MM.1S (cell line): ENCODE measurements around the gene HSPB1.

Source experiments
- DNase-seq: peaks from one replicate; pipeline ENCODE4 v3.0.0-alpha.2; 2015
- H2AFZ ChIP-seq: fragments of 300-600 bp; sonication (generic); 2 replicates; pipeline ENCODE4 v1.6.0; 2016; ENCODE audit warnings: antibody characterized with exemption, low read length
- H3F3A ChIP-seq: fragments of 300-600 bp; sonication (generic); 2 replicates; pipeline ENCODE4 v1.6.1; 2016; ENCODE audit warnings: mild to moderate bottlenecking, antibody characterized with exemption, low read length, moderate library complexity, mixed read lengths; ENCODE audit not compliant: insufficient read depth
- H3K27ac ChIP-seq: fragments of 300-600 bp; sonication (generic); 2 replicates; pipeline ENCODE4 v1.5.1; 2016; ENCODE audit warnings: mild to moderate bottlenecking, low read length
- H3K27me3 ChIP-seq: fragments of 300-600 bp; sonication (generic); replicated peaks from 2 replicates; pipeline ENCODE4 v1.6.0; 2016; ENCODE audit warnings: low read length; ENCODE audit not compliant: insufficient read depth
- H3K36me3 ChIP-seq: fragments of 300-600 bp; sonication (generic); replicated peaks from 2 replicates; pipeline ENCODE4 v1.6.1; 2016; ENCODE audit warnings: mild to moderate bottlenecking, low read length, mixed read lengths; ENCODE audit not compliant: insufficient read depth
- H3K4me1 ChIP-seq: fragments of 300-600 bp; sonication (generic); 2 replicates; pipeline ENCODE4 v1.6.1; 2016; ENCODE audit warnings: low read length, mixed read lengths
- H3K4me2 ChIP-seq: fragments of 300-600 bp; sonication (generic); 2 replicates; pipeline ENCODE4 v1.6.0; 2016; ENCODE audit warnings: low read depth, low read length
- H3K4me3 ChIP-seq: fragments of 300-600 bp; sonication (generic); 2 replicates; pipeline ENCODE4 v1.5.1; 2016; ENCODE audit warnings: low read length, mixed read lengths
- H3K79me2 ChIP-seq: fragments of 300-600 bp; sonication (generic); 2 replicates; pipeline ENCODE4 v1.6.1; 2016; ENCODE audit warnings: mixed run types, low read length, mixed read lengths
- H3K9ac ChIP-seq: fragments of 300-600 bp; sonication (generic); 2 replicates; pipeline ENCODE4 v1.6.1; 2016; ENCODE audit warnings: low read length, mixed read lengths
- H3K9me2 ChIP-seq: fragments of 300-600 bp; sonication (generic); replicated peaks from 2 replicates; pipeline ENCODE4 v1.6.1; 2016; ENCODE audit warnings: mild to moderate bottlenecking, low read length, mixed read lengths; ENCODE audit not compliant: insufficient read depth
- H3K9me3 ChIP-seq: fragments of 300-600 bp; sonication (generic); replicated peaks from 2 replicates; pipeline ENCODE4 v1.6.1; 2016; ENCODE audit warnings: mild to moderate bottlenecking, low read length, mixed read lengths; ENCODE audit not compliant: insufficient read depth
- H4K20me1 ChIP-seq: fragments of 300-600 bp; sonication (generic); 2 replicates; pipeline ENCODE4 v1.6.1; 2016; ENCODE audit warnings: mild to moderate bottlenecking, low read length, moderate library complexity, mixed read lengths; ENCODE audit not compliant: insufficient read depth
- EZH2 ChIP-seq: fragments of 300-600 bp; sonication (generic); optimal IDR thresholded peaks from 2 replicates; pipeline ENCODE3; 2017; ENCODE audit warnings: low read depth, mild to moderate bottlenecking, antibody characterized with exemption, low read length, mixed read lengths
- EZH2phosphoT487 ChIP-seq: fragments of 300-600 bp; sonication (generic); IDR thresholded peaks from 2 replicates; pipeline ENCODE4 v1.6.1; 2018; ENCODE audit warnings: antibody characterized with exemption, low read length
- TF ChIP-seq, protein P1 (sequence below): fragments of 300-600 bp; sonication (generic); IDR thresholded peaks from 2 replicates; pipeline ENCODE4 v1.5.1; 2016; ENCODE audit warnings: antibody characterized with exemption, low read length, mixed read lengths

The HSPB1 gene

DNA sequence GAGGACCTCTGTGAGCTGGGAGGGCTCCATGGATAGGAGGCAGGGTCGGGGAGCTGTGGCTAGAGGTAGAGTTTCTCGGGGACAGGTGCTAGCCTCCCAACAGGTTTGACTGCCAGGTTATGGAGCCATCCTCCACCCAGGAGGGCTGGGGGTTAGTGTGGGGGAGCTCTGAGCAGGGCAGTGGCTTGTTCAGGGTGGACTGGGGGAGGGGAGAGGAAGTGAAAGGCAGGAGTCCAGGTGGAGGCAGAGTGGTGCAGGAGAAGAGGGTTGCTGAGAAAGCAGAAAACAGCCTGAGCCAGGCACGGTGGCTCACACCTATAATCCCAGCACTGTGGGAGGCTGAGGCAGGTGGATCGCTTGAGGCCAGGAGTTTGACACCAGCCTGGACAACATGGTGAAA is 40.5 kb upstream of the HSPB1 start:
- Histone ChIP-seq H3K9ac (no peak overlapping the region), H3K27me3 (peaks cover 24% of the 10 kb centered on the region)

DNA sequence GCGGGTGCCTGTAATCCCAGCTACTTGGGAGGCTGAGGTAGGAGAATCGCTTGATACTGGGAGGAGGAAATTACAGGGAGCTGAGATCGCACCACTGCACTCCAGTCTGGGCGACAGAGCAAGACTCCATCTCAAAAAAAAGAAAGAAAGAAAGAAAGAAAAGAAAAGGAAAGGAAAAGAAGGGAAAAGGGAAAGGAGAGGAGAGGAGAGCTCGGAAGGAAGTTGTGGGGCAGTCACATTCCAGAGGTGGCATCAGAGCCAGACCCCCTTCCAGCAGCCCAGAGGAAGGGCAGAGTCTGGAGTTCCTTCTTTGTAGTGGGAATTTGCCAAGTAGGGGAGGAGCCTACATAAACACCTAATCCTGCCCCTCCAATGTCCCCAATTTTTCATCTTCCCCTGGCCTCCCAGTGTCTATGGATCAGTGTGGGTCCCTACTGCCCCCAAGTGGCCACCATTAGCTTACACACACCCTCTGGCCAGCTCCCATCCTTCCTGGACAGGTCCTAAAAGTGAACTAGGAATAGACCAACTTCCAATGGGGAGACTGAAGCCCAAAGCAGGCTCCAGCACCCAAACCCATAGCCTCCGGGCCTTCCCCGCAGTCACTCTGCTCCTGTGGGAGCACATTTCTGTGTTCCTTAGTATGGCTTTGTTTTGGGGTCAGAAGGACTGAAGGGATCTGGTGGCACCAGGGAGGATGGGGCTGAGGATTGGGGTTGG is 39.6 kb upstream of the HSPB1 start:
- no peaks in the 10 kb centered on the region for H4K20me1 ChIP-seq
- no peaks in the 10 kb centered on the region for H3K9me3 ChIP-seq
- H3K79me2 ChIP-seq, result no peaks in the 10 kb centered on the region
- H3K9me2 ChIP-seq, result no peaks in the 10 kb centered on the region
- no peak overlapping the region for H2AFZ ChIP-seq
- no peak overlapping the region for H3K9ac ChIP-seq
- H3F3A ChIP-seq, result no peaks in the 10 kb centered on the region
- H3K4me1 ChIP-seq, result no peaks in the 10 kb centered on the region
- no peak overlapping the region for H3K27ac ChIP-seq
- no peaks in the 10 kb centered on the region for H3K36me3 ChIP-seq
- H3K27me3 ChIP-seq, result peaks cover 20% of the 10 kb centered on the region
- H3K4me3 ChIP-seq, result no peak overlapping the region
- peak; percentile 52 for DNase-seq
- TF ChIP-seq EZH2 (no peak), EZH2phosphoT487 (no peak)
- TF ChIP-seq, protein P1, sequence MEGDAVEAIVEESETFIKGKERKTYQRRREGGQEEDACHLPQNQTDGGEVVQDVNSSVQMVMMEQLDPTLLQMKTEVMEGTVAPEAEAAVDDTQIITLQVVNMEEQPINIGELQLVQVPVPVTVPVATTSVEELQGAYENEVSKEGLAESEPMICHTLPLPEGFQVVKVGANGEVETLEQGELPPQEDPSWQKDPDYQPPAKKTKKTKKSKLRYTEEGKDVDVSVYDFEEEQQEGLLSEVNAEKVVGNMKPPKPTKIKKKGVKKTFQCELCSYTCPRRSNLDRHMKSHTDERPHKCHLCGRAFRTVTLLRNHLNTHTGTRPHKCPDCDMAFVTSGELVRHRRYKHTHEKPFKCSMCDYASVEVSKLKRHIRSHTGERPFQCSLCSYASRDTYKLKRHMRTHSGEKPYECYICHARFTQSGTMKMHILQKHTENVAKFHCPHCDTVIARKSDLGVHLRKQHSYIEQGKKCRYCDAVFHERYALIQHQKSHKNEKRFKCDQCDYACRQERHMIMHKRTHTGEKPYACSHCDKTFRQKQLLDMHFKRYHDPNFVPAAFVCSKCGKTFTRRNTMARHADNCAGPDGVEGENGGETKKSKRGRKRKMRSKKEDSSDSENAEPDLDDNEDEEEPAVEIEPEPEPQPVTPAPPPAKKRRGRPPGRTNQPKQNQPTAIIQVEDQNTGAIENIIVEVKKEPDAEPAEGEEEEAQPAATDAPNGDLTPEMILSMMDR, result peak; percentile 74
- no peak overlapping the region for H3K4me2 ChIP-seq

More for the DNA sequence above, 40.5 kb upstream of the HSPB1 start:
- no peaks in the 10 kb centered on the region for H3F3A ChIP-seq
- no peaks in the 10 kb centered on the region for H3K4me1 ChIP-seq
- no peak overlapping the region for H2AFZ ChIP-seq
- no peaks in the 10 kb centered on the region for H3K9me3 ChIP-seq
- no peaks in the 10 kb centered on the region for H4K20me1 ChIP-seq
- no peak for DNase-seq
- H3K36me3 ChIP-seq, result no peaks in the 10 kb centered on the region
- no peaks in the 10 kb centered on the region for H3K79me2 ChIP-seq
- H3K4me2 ChIP-seq, result no peak overlapping the region
- no peaks in the 10 kb centered on the region for H3K9me2 ChIP-seq
- H3K4me3 ChIP-seq, result no peak overlapping the region
- TF ChIP-seq EZH2phosphoT487, result no peak
- TF ChIP-seq EZH2, result no peak
- TF ChIP-seq, protein P1, result no peak
- no peak overlapping the region for H3K27ac ChIP-seq

GRCh38 chr7:76265299-76265698 is 37.2 kb upstream of the HSPB1 start:
- Histone ChIP-seq H3F3A (no peaks in the 10 kb centered on the region), H3K4me2 (no peak overlapping the region), H3K27me3 (peaks cover 16% of the 10 kb centered on the region; the same call in 1 of the 2 replicates), H2AFZ (no peak overlapping the region), H3K4me1 (no peaks in the 10 kb centered on the region), H3K9me2 (no peaks in the 10 kb centered on the region), H3K79me2 (no peaks in the 10 kb centered on the region), H3K36me3 (no peaks in the 10 kb centered on the region), H4K20me1 (no peaks in the 10 kb centered on the region), H3K4me3 (no peak overlapping the region), H3K27ac (no peak overlapping the region), H3K9me3 (no peaks in the 10 kb centered on the region), H3K9ac (no peak overlapping the region)
- TF ChIP-seq, protein P1, result no peak
- TF ChIP-seq EZH2phosphoT487 (no peak), EZH2 (no peak)
- DNase-seq, result no peak
